HepG2 (cell line): ENCODE results near the gene PKLR. TPM values are rescaled to one million over a fixed set of nuclear protein-coding genes. Genes with fewer than 3 reads are reported as not detected.

Source experiments
- ETS1 ChIP-seq: sonication (generic); formaldehyde crosslinking; IDR thresholded peaks from 2 replicates; pipeline ENCODE4 v1.4.0; 2020; ENCODE audit warnings: missing genetic modification reagents
- HINFP ChIP-seq: sonication (generic); formaldehyde crosslinking; IDR thresholded peaks from 2 replicates; pipeline ENCODE4 v1.4.0; 2020; ENCODE audit warnings: low read depth, mild to moderate bottlenecking, missing genetic modification reagents
- JARID2 ChIP-seq: sonication (generic); formaldehyde crosslinking; IDR thresholded peaks from 2 replicates; pipeline ENCODE4 v1.8.1; 2023; ENCODE audit warnings: missing genetic modification reagents, inconsistent platforms; ENCODE audit not compliant: insufficient replicate concordance
- MED8 ChIP-seq: sonication (generic); formaldehyde crosslinking; IDR thresholded peaks from 2 replicates; pipeline ENCODE4 v1.8.1; 2023; ENCODE audit warnings: mild to moderate bottlenecking, missing genetic modification reagents; ENCODE audit not compliant: insufficient replicate concordance
- NFE2L2 ChIP-seq: fragments of 150-350 bp; IDR thresholded peaks from 2 replicates; pipeline ENCODE4 v1.6.1; 2014; ENCODE audit warnings: low read length
- RBAK ChIP-seq: sonication (generic); formaldehyde crosslinking; IDR thresholded peaks from 2 replicates; pipeline ENCODE4 v1.5.1; 2020; ENCODE audit warnings: mild to moderate bottlenecking, missing genetic modification reagents
- SAP130 ChIP-seq: IDR thresholded peaks from 2 replicates; pipeline ENCODE4 v1.6.1; 2016; ENCODE audit warnings: low read depth
- SMAD3 ChIP-seq: sonication (generic); formaldehyde crosslinking; IDR thresholded peaks from 2 replicates; pipeline ENCODE4 v1.4.0; 2020; ENCODE audit warnings: missing genetic modification reagents
- TEF ChIP-seq: sonication (generic); formaldehyde crosslinking; IDR thresholded peaks from 2 replicates; pipeline ENCODE4 v1.5.0; 2020; ENCODE audit warnings: missing genetic modification reagents
- TFAP4 ChIP-seq: sonication (generic); IDR thresholded peaks from 2 replicates; pipeline ENCODE4 v1.6.1; 2016; ENCODE audit warnings: low read depth, borderline replicate concordance
- ZNF235 ChIP-seq: sonication (generic); formaldehyde crosslinking; IDR thresholded peaks from 2 replicates; pipeline ENCODE4 v1.8.1; 2023; ENCODE audit warnings: mild to moderate bottlenecking, missing genetic modification reagents, borderline replicate concordance
- ZNF468 ChIP-seq: sonication (generic); formaldehyde crosslinking; IDR thresholded peaks from 2 replicates; pipeline ENCODE4 v1.8.0; 2022; ENCODE audit warnings: mild to moderate bottlenecking, moderate library complexity, missing genetic modification reagents
- ZNF580 ChIP-seq: IDR thresholded peaks from 2 replicates; pipeline ENCODE4 v1.6.1; 2016; ENCODE audit warnings: low read depth, borderline replicate concordance
- ZNF720 ChIP-seq: sonication (generic); formaldehyde crosslinking; IDR thresholded peaks from 2 replicates; pipeline ENCODE4 v1.4.0; 2020; ENCODE audit warnings: missing genetic modification reagents
- ZNF75D ChIP-seq: sonication (generic); formaldehyde crosslinking; IDR thresholded peaks from 2 replicates; pipeline ENCODE4 v1.8.1; 2023; ENCODE audit warnings: missing genetic modification reagents, mild to moderate bottlenecking, borderline replicate concordance
- polyA plus RNA-seq, 8 experiments: library from polyadenylated mRNA; depleted of rRNA in 3 of 8; stranded (reverse) in 7 of 8; unstranded in 1 of 8; fragments of >200 nt; fragmentation: Illumina TruSeq in 4 of 8; extraction: Trizol in 4 of 8; gene quantifications; 2 replicates each; pipeline versions ENCODE4 v1.2.1 to v1.2.3, GENCODE V29; 2011 to 2016; ENCODE audit warnings: low read depth in 4 of 8, missing spikeins in 1 of 8, mixed read lengths in 1 of 8; ENCODE audit not compliant: insufficient read depth in 1 of 8
- total RNA-seq, 5 experiments: library from RNA; depleted of rRNA; stranded (reverse); fragments of >200 nt; fragmentation: Illumina TruSeq; extraction: Trizol; gene quantifications; 2 replicates each; pipeline ENCODE4 v1.2.3, GENCODE V29; 2016; ENCODE audit warnings: low read depth in 1 of 5
- TF ChIP-seq, protein P1 (sequence below): sonication (generic); formaldehyde crosslinking; conservative IDR thresholded peaks from 2 replicates; pipeline ENCODE4 v1.4.0; 2020; ENCODE audit warnings: mild to moderate bottlenecking, missing genetic modification reagents, moderate library complexity
- TF ChIP-seq, protein P2 (sequence below): sonication (generic); formaldehyde crosslinking; IDR thresholded peaks from 2 replicates; pipeline ENCODE4 v1.5.0; 2020; ENCODE audit warnings: missing genetic modification reagents, mild to moderate bottlenecking, borderline replicate concordance
- TF ChIP-seq, protein P3 (sequence below): sonication (generic); formaldehyde crosslinking; IDR thresholded peaks from 2 replicates; pipeline ENCODE4 v1.4.0; 2020; ENCODE audit warnings: missing genetic modification reagents, mild to moderate bottlenecking, borderline replicate concordance

PKLR gene
- total and polyA plus RNA-seq, 2 of the 13 experiments (the other 11 are each of a cell fraction or from before 2014, with no cell fraction given) = 10.3 to 29.3 TPM

GRCh38 chr1:155322953-155323728, 21.9 kb upstream of the PKLR start (continued):
- TF ChIP-seq ZNF235 (CRISPR knock-in tag) = no peak
- TF ChIP-seq, protein P1, sequence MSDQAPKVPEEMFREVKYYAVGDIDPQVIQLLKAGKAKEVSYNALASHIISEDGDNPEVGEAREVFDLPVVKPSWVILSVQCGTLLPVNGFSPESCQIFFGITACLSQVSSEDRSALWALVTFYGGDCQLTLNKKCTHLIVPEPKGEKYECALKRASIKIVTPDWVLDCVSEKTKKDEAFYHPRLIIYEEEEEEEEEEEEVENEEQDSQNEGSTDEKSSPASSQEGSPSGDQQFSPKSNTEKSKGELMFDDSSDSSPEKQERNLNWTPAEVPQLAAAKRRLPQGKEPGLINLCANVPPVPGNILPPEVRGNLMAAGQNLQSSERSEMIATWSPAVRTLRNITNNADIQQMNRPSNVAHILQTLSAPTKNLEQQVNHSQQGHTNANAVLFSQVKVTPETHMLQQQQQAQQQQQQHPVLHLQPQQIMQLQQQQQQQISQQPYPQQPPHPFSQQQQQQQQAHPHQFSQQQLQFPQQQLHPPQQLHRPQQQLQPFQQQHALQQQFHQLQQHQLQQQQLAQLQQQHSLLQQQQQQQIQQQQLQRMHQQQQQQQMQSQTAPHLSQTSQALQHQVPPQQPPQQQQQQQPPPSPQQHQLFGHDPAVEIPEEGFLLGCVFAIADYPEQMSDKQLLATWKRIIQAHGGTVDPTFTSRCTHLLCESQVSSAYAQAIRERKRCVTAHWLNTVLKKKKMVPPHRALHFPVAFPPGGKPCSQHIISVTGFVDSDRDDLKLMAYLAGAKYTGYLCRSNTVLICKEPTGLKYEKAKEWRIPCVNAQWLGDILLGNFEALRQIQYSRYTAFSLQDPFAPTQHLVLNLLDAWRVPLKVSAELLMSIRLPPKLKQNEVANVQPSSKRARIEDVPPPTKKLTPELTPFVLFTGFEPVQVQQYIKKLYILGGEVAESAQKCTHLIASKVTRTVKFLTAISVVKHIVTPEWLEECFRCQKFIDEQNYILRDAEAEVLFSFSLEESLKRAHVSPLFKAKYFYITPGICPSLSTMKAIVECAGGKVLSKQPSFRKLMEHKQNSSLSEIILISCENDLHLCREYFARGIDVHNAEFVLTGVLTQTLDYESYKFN (CRISPR knock-in tag) = no peak; the same call in 1 of the 2 replicates
- TF ChIP-seq ETS1 = no peak
- no peak for TF ChIP-seq ZNF75D (CRISPR knock-in tag)
- no peak for TF ChIP-seq NFE2L2
- no peak for TF ChIP-seq RBAK (CRISPR knock-in tag)
- TF ChIP-seq MED8 (CRISPR knock-in tag) = no peak
- TF ChIP-seq HINFP (CRISPR knock-in tag) = no peak
- no peak for TF ChIP-seq ZNF468 (CRISPR knock-in tag)
- peak; percentile 82 for TF ChIP-seq SAP130 (CRISPR knock-in tag)
- no peak for TF ChIP-seq TEF (CRISPR knock-in tag)
- no peak for TF ChIP-seq ZNF720 (CRISPR knock-in tag)
- TF ChIP-seq, protein P2, sequence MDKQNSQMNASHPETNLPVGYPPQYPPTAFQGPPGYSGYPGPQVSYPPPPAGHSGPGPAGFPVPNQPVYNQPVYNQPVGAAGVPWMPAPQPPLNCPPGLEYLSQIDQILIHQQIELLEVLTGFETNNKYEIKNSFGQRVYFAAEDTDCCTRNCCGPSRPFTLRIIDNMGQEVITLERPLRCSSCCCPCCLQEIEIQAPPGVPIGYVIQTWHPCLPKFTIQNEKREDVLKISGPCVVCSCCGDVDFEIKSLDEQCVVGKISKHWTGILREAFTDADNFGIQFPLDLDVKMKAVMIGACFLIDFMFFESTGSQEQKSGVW (CRISPR knock-in tag) = no peak
- TF ChIP-seq JARID2 (CRISPR knock-in tag) = no peak
- TF ChIP-seq SMAD3 = no peak
- TF ChIP-seq TFAP4 = peak; percentile 44; the same call in 1 of the 2 replicates
- TF ChIP-seq ZNF580 = peak; percentile 66; the same call in 1 of the 2 replicates
- TF ChIP-seq, protein P3, sequence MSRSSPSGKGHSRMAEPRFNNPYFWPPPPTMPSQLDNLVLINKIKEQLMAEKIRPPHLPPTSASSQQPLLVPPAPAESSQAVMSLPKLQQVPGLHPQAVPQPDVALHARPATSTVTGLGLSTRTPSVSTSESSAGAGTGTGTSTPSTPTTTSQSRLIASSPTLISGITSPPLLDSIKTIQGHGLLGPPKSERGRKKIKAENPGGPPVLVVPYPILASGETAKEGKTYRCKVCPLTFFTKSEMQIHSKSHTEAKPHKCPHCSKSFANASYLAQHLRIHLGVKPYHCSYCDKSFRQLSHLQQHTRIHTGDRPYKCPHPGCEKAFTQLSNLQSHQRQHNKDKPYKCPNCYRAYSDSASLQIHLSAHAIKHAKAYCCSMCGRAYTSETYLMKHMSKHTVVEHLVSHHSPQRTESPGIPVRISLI (CRISPR knock-in tag) = no peak
